Inferior parietal cortex (tissue), 1 donor: ENCODE data around the gene SCCPDH.
"Not testable (repeated sequence)": the region's sequence is repeated elsewhere in the genome, so short reads cannot be mapped to it uniquely, and the experiment has no call there.

Experiments
- DNase-seq: peaks from one replicate; pipeline ENCODE4 v3.0.0-alpha.2; 2016; ENCODE audit errors: extremely low spot score

The SCCPDH gene, protein sequence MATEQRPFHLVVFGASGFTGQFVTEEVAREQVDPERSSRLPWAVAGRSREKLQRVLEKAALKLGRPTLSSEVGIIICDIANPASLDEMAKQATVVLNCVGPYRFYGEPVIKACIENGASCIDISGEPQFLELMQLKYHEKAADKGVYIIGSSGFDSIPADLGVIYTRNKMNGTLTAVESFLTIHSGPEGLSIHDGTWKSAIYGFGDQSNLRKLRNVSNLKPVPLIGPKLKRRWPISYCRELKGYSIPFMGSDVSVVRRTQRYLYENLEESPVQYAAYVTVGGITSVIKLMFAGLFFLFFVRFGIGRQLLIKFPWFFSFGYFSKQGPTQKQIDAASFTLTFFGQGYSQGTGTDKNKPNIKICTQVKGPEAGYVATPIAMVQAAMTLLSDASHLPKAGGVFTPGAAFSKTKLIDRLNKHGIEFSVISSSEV

DNA sequence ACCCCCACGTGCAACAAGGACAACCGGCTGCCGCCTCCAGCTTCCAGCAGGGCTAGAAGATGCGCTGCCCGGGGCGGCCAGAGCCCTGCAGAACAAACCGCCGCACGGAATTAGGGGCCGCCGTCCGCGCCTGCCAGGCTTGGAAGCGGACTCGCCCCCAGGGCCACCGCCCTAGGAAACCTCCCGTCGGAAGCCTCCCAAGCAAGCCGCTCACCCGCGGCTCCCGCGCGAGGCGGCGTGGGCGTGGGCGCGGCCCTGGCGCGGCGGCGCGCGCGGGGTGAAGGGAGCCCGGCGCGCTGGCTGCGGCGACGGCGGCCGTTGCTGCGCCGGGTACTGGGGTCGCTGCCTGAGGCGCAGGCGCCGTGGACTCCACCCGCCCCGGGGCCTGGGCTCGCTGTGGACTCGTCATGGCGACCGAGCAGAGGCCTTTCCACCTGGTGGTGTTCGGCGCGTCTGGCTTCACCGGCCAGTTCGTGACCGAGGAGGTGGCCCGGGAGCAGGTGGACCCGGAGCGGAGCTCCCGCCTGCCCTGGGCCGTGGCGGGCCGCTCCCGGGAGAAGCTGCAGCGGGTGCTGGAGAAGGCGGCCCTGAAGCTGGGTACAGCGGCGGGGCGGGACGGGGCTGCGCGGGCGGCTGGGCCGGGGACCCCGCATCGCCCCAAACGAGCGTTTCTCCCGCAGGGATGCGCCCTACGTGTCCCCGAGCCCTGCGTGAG, at the start of gene SCCPDH:
SCCPDH (plus strand) TSS at position 394 of the 715 bp plus-strand sequence; CDS start at position 408, 14 bp downstream.
- peak; percentile 63 for DNase-seq

DNA sequence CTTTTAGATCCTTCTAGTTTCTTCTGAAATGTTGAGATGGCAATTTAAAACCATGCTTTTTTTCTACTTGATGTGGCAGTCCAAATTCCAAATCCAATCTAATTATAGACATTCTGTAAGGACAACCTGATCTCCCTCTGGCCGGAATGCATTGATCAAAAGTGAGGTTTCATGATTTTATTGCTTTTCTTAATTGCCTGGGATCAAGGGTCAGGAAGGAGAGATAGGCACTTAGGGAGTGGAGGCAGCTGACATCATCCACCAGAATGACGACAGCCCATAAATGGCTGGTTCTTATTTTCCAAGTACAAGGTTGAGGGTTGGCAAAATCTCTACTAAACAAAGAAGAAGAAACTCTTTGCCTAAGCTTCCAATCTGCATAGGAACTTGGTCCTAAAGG, 46.4 kb upstream of the SCCPDH start:
- no peak for DNase-seq

DNA sequence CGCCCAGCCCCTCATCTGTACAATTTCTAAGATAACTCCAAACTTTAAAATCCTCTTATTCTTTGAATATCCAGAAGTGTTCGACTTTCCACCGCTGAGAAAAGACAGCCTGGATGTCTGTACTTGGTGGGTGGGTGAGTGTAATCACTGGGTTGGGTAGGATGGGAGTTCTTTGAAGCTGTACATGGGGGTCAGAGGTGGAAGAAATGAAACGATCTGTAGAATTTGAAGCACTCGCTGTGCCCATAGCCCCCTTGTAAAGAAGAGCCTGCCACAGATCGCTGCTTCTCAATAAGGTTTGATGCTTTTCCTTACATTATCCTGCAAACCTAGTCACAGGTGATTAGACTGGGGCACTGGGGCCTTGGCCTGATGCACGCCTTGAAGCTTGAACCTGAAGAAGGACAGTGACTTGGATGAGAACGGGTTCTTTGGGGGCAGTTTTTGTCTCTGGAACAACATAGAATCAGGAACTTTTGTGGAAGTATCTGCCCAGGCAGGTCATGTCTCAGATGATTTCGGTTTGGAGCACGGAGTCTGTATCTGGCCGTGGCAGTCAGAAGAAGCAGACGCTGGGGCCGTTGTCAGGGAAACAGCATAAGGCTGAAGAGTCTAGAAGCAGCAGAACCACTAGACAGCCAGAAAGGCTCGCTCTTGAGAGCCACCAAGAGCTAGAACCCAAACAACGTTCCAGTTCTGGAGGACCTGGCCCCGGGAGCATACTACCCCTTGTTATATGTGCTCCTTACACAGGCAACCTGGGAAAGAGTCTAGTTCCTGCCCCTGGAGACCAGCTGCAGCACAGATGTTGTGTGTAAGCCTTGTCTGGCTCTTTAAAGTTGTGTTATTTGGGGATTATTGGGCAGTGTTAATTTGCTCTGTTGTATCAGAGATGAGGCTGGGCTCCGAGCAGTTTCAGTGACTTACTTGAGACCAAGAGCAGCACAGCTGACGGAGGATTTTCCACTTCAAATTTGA, 45.1 kb upstream of the SCCPDH start:
- DNase-seq, result no peak

DNA sequence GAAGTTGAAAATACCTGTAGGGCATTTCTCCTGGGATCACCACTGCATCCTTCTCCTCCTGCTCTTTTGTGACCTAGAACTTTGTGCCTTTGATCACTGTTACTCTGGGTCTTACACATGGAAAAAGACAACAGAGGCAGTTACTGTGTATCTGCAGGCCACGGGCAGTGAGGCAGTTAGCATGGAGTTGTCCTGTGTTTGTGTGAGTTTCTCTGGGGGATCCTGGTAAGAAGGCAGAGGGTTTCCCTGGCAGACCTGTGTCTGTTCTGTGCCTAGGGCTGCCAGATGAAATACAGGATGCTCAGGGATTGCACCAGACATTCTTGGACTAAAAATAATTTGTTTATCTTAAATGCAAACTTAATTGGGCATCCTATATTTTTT, 44.4 kb upstream of the SCCPDH start:
- DNase-seq, result no peak

DNA sequence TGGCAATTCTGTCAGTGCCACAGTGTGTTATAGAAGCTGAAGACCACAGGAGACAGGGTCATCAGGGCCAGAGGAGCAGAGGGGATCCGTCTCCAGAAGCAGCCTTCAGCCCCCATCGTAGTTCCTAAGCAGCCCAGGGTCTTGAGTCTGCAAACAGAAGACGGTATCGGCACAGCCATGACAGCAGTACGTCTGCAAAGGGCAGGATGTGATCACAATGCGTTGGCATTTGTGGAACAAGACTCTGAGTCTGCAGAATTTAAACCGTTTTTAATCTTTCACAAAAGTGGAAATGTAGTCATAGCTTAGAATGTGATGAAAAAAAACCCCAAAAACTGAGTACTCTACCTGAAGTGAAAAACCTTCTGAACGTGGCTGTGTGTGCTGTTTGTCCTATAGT, 44.0 kb upstream of the SCCPDH start:
- no peak for DNase-seq

DNA sequence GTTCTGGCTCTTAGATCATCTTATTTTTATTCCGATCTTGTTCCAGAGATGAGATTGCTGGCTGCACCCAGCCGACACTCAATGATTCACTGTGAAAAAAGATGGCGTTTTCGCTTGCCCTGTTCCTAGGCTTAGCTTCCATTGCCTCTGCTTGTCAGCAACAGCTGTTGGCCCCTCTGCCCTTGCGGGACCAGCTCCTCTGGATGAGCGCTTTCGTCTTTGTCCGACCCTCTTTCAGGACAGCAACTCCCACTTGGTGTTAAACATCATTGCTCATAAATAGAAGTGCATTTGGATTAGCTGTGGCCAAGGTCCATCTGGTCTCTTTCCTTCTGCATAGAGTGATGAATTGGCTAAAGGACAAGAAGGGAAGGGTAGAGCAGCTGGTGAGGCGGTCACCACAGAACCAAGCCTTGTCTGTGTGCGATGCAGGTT, 43.5 kb upstream of the SCCPDH start:
- DNase-seq, result no peak

DNA sequence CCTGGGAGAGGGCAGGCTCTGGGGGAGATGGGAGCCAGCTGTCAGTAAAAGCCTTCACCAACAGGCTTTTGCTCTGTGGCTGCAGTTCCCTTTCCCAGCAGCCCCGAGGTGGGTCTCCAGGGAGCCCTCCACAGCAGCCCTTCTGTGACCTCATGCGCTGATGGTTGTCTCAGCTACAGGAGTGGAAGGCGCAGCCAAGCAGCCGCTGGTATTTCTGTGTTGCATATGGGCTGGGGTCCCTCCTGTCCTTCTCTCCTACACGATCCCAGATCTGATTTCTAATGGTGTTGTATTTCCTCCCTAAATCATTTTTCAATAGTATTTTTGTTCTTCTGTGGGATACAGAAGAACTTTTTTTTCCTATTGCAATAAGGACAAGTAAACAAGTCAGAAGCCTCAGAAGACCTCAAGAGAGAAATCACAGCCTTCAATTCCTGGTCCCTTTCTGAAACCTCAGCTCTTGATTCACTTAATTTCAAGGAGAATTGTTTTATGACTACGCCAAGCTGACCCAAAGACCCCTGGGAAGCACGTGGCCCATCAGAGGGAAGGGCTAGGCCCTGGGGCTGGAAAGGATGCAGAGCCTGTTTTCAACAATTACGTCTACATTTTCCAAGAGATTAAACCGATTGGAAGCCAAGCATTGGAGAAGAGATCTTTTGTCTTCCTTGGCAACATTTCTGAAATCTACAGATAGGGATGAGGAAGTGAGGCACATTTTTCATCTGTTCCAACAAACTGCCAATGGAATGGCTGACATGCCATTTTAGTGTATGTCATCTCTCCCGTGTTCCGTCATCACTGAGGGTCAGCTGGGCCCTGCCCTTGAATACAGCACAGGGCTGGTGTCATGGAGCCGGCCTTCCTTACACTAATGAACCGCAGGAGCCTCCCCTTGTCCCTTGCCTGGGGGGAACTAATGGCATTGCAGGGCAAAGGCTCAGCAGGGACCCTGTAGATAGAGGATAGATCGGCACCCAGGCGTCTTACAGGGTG, 42.0 kb upstream of the SCCPDH start:
- DNase-seq, result no peak

DNA sequence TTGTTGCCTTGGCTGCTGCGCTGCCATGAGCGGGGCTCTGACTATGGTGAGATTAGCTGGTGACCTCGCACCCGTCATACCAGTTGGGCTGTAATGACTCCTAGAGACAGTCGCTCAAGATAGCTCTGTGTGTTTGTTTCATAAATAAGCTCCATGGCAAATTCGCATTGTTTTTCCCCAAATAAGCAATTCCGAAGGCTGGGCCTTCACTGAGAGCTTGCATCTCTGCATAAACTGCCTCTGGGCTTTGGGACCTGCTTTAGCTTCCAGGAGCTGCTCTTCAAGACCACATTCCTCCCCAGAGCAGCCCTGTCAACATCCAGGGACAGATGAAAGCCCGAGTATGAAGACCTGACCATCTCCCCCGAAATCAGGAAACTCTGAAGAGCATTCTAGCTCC, 40.7 kb upstream of the SCCPDH start:
- no peak for DNase-seq

DNA sequence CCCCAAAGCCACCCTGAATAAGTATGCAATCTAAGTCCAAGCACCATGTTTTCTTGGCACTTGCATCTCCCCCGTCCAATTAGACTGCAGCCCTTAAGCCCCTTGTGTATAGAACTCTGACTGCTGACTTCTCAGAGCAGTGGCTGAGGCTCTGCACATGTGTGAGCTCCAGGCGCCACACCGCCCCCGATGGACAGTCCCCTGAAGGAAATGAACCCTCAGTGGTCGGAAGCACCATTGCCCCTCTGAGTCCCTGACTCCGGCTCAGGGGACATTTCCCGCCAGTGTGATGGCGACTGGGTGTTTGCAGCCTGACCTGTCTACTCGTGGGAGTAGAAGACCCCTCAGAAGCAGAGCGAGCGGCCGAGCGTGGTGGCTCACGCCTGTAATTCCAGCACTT, 37.2 kb upstream of the SCCPDH start:
- DNase-seq, result no peak

DNA sequence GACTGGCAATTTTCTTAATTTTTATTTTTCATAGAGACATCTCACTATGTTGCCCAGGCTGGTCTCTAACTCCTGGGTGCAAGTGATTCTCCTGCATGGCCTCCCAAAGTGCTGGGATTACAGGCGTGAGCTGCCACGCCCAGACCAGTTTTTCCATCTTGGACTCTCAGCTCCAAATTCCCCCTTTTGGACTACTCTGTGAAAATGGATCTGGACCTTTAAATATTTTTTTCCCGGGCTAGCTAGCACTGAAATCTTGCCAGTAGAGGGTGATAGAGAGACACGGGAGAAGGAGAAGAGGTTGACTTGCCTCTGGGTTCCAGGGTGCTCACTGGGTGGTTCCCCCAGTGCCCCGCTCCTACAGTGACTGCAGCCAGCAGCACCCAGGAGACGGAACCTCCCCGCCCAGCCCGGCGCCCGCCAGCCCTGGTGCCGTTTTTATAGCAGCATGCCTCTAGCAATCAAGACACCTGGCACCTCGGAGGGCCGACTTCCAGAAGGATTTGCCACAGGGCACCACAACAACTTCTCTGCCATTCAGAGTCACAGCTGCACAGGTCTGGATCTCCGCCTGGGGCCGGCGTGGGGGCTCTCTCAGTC, 34.7 kb upstream of the SCCPDH start:
- DNase-seq, result peak; percentile 86

DNA sequence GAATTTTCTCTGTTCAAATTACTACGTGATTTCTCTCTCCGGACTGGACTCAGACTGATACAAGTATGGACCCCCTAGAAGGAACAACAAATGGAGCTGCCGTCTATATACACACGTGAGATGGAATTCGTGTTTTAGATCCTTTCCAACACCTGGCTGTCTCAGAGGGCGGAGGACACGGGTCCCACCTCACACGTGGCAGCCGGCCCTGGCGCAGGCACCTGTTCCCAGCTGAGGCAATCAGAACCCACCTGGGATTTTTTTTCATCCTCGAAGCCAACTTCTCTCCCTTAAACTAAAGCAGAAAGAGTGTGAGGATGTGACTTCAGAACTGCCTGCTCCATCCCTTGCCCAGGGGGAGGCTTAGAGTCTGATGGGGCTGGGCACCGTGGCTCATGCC, 34.1 kb upstream of the SCCPDH start:
- DNase-seq, result no peak

DNA sequence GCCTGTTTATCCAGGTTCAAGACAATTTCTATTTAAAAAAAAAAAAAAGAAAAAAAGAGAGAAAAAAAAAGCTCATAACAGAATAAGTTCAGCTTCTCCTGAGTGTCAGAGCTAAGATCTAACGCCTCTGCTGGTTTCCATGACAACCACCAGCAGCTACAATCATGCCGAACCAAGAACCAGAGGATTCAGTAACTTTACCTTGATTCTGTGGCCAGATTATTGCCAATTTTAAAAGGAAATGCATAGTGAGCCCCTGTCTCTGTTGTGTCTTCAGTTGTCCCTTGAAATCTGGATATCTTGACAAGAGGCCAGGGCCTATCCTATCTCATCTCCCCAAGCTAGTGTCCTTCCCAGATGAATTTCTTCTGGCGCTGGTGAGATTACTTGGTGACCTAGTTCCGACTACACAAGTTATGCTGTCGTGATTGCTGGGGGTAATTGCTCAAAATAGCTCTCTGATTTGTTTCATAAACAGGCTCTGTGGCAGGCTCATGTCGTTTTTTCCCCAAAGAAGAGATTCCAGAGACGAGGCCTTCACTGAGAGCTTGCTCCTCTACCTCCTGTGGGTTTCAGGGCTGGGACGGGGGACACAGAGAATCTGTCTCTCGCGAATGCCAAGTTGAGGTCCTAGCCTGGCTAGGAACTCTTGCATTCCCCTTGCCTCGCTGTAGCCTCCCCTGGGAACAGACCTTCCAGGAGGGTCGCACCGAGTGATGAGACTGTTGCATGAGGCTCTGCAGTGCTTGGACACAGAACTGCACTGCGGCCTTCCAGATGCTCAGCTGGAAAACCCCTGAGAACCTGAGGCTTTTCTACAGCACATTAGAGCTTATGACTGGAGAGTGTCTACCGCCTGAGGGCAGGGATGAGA, 32.4 kb upstream of the SCCPDH start:
- peak; percentile 34 for DNase-seq

DNA sequence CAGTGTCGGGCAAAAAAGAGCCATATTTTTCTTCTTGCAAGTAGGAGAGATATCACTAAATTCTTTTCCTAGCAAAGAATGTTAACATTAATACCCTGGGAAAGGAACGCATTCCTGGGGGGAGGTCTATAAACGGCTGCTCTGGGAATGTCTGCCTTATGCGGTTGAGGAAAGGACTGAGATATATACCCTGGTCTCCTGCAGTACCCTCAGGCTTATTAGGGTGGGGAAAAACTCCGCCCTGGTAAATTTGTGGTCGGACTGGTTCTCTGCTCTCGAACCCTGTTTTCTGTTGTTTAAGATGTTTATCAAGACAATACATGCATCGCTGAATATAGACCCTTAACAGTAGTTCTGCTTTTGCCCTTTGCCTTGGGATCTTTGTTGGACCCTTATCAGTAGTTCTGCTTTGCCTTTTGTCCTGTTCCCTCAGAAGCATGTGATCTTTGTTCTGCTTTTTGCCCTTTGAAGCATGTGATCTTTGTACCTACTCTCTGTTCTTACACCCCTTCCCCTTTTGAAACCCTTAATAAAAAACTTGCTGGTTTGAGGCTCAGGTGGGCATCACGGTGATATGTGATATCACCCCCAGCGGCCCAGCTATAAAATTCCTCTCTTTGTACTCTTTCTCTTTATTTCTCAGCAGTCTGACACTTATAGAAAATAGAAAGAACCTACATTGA, 29.9 kb upstream of the SCCPDH start:
- not testable (repeated sequence) for DNase-seq

DNA sequence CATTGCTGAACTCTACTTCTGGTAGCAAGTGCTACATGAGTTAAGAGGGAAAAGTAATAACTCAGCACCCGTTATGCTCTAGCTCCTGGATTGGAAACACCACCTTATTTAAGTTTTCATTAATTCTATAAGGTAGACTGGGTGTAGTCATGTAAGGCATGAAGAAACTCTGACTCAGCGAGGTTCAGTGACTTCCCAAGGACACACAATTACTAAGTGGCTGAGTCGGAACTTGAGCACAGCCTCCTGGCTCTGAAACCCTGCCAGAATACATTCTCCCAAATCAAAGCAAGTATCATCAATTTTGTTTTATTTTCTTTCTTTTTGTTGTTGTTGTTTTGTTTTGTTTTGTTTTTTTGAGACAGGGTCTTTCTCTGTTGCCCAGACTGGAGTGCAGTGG, 29.1 kb upstream of the SCCPDH start:
- DNase-seq, result no peak

DNA sequence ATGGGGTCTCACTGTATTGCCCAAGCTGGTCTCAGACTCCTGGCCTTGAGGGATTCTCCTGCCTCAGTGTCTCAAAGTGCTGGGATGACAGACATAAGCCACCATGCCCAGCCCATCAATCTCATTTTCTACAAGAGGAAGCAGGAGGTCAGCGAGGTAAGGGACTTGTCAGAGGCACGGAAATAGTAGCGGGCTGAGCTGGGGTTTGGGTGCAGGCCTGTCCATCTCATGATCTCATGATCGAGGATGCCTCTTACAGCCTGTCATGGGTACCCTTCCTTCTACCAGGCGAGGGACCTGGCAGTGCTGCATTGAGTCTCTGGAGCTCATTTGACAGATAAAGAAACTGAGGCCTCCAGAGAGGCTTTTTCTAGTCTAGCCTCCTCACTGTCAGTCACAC, 28.5 kb upstream of the SCCPDH start:
- no peak for DNase-seq

DNA sequence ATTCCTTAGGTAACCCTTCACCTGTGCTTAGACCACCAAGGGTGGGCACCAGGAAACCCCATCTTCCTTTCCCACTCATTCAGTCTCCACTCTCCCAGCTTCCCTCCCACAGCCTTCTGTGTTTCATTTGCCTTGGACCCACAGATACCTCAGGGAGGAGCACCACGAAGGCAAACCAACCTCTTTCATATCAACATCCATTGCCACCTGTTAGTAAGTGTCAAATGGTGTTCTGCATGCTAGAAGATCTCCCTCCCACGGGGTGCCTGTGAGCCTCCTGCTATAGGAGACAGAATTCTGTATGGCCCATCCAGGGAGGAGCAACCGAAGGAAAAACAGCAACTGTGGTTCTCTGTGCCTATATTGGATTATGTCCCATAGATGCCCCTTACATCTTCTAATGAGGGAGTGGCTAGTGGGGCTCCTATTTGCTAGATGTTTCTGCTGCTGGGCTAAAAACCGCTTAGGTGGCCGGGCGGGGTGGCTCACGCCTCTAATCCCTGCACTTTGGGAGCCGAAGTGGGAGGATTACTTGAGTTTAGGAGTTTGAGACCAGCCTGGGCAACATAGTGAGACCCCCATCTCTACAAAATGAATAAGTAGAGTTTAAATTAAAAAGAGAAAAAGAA, 25.6 kb upstream of the SCCPDH start:
- no peak for DNase-seq

DNA sequence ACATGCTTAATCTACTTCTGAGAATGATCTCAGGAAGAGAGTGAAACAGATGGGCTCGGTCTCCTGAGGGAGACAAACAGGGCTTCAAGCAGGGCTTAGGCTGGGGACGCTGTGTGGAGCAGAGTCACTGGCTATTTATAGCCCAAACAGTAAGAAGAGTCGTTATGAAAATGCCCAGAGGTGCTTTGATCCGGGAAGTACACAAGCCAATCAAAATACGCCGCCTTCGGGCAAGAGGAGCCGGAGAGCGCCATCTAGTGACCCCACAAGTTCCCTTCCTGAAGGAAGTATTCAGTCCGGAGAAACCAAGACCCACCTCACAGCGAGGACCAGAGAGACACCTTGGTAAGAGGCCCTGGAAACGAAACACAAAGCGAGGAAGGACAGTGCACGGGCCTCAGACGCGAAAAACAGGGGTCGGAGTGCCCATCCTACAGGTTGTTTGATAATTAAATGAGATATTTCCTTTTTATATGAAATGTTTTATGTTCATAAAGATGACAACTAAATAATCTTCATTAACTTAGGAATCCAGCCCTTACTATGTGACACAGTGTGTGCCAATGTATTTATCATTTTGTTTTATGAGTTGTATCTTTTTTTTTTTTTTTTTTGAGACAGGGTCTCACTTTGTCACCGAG, 25.0 kb upstream of the SCCPDH start:
- peak; percentile 87 for DNase-seq

DNA sequence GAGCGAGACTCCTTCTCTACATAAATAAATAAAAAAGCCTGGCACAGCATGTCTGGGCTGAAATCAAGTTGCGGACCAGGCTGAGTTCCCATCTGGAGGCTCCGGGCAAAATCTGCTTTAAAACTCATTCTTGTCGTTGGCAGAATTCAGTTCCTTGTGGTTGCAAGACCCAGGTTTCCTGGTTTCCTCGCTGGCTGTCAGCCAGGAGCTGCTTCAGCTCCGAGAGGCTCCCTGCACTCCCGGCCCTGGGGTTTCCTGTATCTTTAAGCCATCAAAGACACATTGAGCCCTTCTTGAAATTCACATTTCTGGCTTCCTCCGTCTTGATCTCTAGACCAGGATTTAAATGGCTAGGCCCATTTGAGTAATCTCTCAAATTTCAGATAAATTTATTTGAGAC, 20.6 kb upstream of the SCCPDH start:
- DNase-seq, result no peak
